MCF 10A (cell line): ENCODE results near the gene PTGES3. TPM values are rescaled to one million over a fixed set of nuclear protein-coding genes. Genes with fewer than 3 reads are reported as not detected.

Source experiments
- BruUV-seq: library from RNA; stranded (reverse); fragments of 400-500 nt; replicated peaks from 2 replicates; lab custom pipeline; 2021; lab: Mats Ljungman, UMichigan
- CTCF ChIA-PET: fragments of 300-600 bp; sonication (Branson Sonifier 250); formaldehyde crosslinking; extraction: SDS; loops from one replicate; lab custom pipeline; 2021; ENCODE audit warnings: antibody characterized with exemption, inconsistent platforms; lab: Yijun Ruan, JAX
- POLR2A ChIA-PET: fragments of 300-600, 350-650 bp; sonication (Branson Sonifier 250); formaldehyde crosslinking; extraction: SDS; loops from one replicate; lab custom pipeline; 2020; ENCODE audit warnings: antibody characterized with exemption, inconsistent platforms; lab: Yijun Ruan, JAX
- DNase-seq: peaks from one replicate; pipeline ENCODE4 v3.0.0-alpha.2; 2018; ENCODE audit not compliant: unreplicated experiment
- H3K27ac Mint-ChIP-seq: one replicate; pipeline ENCODE4 v1.8.0; 2022; ENCODE audit warnings: mild to moderate bottlenecking, low read depth, mixed read lengths; ENCODE audit not compliant: unreplicated experiment
- H3K27me3 Mint-ChIP-seq: one replicate; pipeline ENCODE4 v1.8.0; 2022; ENCODE audit warnings: mixed read lengths; ENCODE audit not compliant: insufficient read depth, unreplicated experiment
- H3K36me3 Mint-ChIP-seq: one replicate; pipeline ENCODE4 v1.8.0; 2022; ENCODE audit warnings: mild to moderate bottlenecking, moderate library complexity, mixed read lengths; ENCODE audit not compliant: insufficient read depth, unreplicated experiment
- H3K4me1 Mint-ChIP-seq: one replicate; pipeline ENCODE4 v1.8.0; 2022; ENCODE audit warnings: mixed read lengths; ENCODE audit not compliant: insufficient read depth, unreplicated experiment
- H3K4me3 Mint-ChIP-seq: one replicate; pipeline ENCODE4 v1.8.0; 2022; ENCODE audit warnings: mild to moderate bottlenecking, moderate library complexity, mixed read lengths; ENCODE audit not compliant: unreplicated experiment
- H3K9me3 Mint-ChIP-seq: one replicate; pipeline ENCODE4 v1.8.0; 2022; ENCODE audit warnings: mixed read lengths; ENCODE audit not compliant: unreplicated experiment
- intact Hi-C: fragments of 100-400 bp; cut with micrococcal nuclease; formaldehyde crosslinking; loops from 2 replicates; pipeline ENCODE4 v1.14.1; 2022
- total RNA-seq: library from RNA; stranded (reverse); gene quantifications from 2 replicates; pipeline ENCODE4 v1.2.3, GENCODE V29; 2022
- TF ChIP-seq, protein P1 (sequence below): fragments of 200-600 bp; IDR thresholded peaks from one replicate; pipeline ENCODE4 v1.8.0; 2022; ENCODE audit warnings: antibody characterized with exemption, mild to moderate bottlenecking; ENCODE audit not compliant: unreplicated experiment

The PTGES3 gene
- total RNA-seq, 1 experiment from 2014 or later = 228 TPM

DNA sequence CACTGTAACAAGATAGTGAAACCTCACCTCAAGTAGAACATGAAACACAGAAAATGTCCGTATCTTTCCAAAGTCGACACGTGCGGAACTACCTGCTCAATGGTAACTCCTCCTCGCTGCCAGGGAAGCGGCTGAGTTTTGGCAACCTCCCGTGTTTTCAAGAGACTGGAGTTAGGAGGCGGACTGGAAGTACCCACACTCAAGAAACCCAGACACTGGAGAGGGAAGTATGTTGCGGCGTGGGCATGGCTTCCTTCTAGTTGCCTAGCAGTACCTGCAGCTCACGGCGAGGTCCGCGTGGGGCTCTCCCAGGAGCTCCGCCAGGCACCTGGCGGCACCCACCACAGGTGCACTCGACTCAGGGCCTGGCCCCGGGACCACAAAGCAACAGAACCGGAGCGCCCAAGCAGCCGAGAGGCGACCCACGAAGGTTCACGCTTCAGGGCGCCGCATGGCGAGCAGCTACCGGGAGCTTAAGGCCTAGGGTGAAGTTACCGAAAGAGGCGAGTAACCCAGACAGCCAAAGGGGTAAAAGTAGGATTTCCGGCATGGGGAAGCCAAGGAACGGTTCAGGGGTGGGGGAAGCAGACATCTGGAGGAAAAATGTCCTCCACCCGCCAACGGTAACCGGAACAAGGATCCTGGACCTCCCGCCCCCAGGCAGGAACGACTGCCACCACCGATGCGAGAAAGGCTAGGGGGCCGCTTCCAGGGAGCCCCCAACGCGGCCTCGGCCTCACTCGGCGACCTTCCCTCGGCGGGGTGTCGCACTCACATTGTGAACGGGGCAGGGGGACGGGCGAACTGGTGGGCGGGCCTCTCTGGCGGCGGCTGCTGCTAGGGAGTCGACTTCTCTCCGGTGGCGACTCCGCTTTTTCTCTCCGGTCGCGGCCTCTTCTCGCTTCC is 608 bp downstream of the PTGES3 start:
- peak; percentile 53 for DNase-seq
- Mint-ChIP-seq H3K4me3 (peak overlapping the region; percentile 89), H3K36me3 (peaks cover 49% of the 10 kb centered on the region), H3K9me3 (no peaks in the 10 kb centered on the region), H3K4me1 (peaks cover 5% of the 10 kb centered on the region), H3K27ac (peak overlapping the region; percentile 97), H3K27me3 (no peaks in the 10 kb centered on the region)
- TF ChIP-seq, protein P1, sequence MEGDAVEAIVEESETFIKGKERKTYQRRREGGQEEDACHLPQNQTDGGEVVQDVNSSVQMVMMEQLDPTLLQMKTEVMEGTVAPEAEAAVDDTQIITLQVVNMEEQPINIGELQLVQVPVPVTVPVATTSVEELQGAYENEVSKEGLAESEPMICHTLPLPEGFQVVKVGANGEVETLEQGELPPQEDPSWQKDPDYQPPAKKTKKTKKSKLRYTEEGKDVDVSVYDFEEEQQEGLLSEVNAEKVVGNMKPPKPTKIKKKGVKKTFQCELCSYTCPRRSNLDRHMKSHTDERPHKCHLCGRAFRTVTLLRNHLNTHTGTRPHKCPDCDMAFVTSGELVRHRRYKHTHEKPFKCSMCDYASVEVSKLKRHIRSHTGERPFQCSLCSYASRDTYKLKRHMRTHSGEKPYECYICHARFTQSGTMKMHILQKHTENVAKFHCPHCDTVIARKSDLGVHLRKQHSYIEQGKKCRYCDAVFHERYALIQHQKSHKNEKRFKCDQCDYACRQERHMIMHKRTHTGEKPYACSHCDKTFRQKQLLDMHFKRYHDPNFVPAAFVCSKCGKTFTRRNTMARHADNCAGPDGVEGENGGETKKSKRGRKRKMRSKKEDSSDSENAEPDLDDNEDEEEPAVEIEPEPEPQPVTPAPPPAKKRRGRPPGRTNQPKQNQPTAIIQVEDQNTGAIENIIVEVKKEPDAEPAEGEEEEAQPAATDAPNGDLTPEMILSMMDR = no peak
- intact Hi-C loops = loop anchor here (1.0 kb wide), 2 partner anchors 38 to 50 kb away; partner anchors contain the start of gene NACA
- ChIA-PET POLR2A (interaction anchor here (0.6 to 8.2 kb wide), 26 partner anchors 9 to 466 kb away, joined by 3 to 181 read pairs (median 8); partner anchors contain the start of genes ATP5F1B, BAZ2A, NACA and NEMP1), CTCF (interaction anchor here (0.6 to 0.7 kb wide), 2 partner anchors 38 to 953 kb away, joined by 3 read pairs; no protein-coding TSS in a partner anchor)
- BruUV-seq = no TSS peak

DNA sequence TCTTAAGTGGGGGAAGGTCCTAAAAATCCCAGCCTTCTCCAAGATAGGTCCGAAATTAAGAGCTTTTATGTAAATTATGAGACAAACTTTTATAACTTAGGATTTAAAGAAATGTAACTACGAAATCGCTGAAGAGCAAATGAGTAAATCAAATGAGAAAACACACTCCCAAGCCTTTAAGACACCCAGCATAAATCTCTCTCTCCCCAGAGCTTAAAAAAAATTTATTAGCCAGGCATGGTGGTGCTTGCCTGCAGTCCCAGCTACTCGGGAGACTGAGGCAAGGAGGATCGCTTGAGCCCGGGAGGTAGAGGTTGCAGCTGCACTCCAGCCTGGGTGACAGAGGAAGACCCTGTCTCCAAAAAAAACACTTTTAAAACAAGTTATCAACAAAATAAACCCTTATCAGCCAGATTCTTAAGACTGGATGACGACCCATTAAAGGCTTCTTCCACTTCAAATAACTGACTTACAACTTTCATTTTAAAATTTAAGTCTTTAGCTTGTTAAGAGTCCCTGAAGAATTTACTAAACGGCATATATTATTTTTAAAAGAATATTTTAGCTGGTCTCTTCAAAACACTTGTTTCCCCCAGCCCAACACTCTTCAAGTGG is 3.2 kb downstream of the PTGES3 start:
- ChIA-PET CTCF (interaction anchor here (0.5 to 2.5 kb wide), 5 partner anchors 13 to 189 kb away, joined by 3 to 12 read pairs (median 3); no protein-coding TSS in a partner anchor), POLR2A (interaction anchor here (0.6 to 8.2 kb wide), 21 partner anchors 10 to 427 kb away, joined by 3 to 181 read pairs (median 4); partner anchors contain the start of genes ATP5F1B, BAZ2A, NACA and RBMS2)
- intact Hi-C loops = no loop called here
- peaks cover 75% of the 10 kb centered on the region for H3K36me3 Mint-ChIP-seq
- H3K27ac Mint-ChIP-seq = peak overlapping the region; percentile 97
- peak overlapping the region; percentile 89 for H3K4me3 Mint-ChIP-seq
- peak; percentile 24 for DNase-seq
- TF ChIP-seq, protein P1 = no peak
- H3K4me1 Mint-ChIP-seq = peaks cover 10% of the 10 kb centered on the region
- no peaks in the 10 kb centered on the region for H3K27me3 Mint-ChIP-seq
- H3K9me3 Mint-ChIP-seq = no peaks in the 10 kb centered on the region
- no TSS peak for BruUV-seq

DNA sequence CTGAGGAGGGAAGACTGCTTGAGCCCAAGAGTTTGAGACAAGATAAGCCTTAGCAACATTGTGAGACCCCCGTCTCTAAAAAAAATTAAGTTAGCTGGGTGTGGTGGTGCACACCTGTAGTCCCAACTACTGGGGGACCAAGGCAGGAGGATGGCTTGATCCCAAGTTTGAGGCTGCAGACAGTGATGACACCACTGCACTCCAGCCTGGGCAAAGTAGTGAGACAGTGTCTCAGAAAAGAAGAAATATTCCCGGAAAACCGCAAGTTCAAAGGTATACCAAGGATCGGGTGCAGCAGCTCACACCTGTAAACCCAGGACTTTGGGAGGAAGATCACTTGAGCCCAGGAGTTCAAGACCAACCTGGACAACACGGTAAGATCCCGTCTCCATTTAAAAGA is 5.8 kb downstream of the PTGES3 start:
- H3K27ac Mint-ChIP-seq = no peak overlapping the region
- TF ChIP-seq, protein P1 = no peak
- no peak overlapping the region for H3K4me3 Mint-ChIP-seq
- DNase-seq = no peak
- CTCF ChIA-PET = interaction anchor here (0.5 to 0.7 kb wide), 2 partner anchors 31 to 35 kb away, joined by 3 read pairs; no protein-coding TSS in a partner anchor
- H3K27me3 Mint-ChIP-seq = no peaks in the 10 kb centered on the region
- peaks cover 10% of the 10 kb centered on the region for H3K4me1 Mint-ChIP-seq
- POLR2A ChIA-PET = interaction anchor here (0.7 to 8.2 kb wide), 3 partner anchors 13 to 161 kb away, joined by 4 to 61 read pairs (median 6); partner anchors contain the start of gene RBMS2
- H3K36me3 Mint-ChIP-seq = peaks cover 71% of the 10 kb centered on the region
- intact Hi-C loops = no loop called here
- H3K9me3 Mint-ChIP-seq = no peaks in the 10 kb centered on the region
- no TSS peak for BruUV-seq
